AG08395 (cell line): ENCODE results near the gene CA11.
"Not testable (repeated sequence)": the region's sequence is repeated elsewhere in the genome, so short reads cannot be mapped to it uniquely, and the experiment has no call there.

ENCODE experiments used
- DNase-seq: peaks from one replicate; pipeline ENCODE4 v3.0.0; 2012; ENCODE audit warnings: mixed read lengths, low spot score

CA11 gene

GRCh38 chr19:48646001-48646721, at the start of gene CA11:
Gene CA11, minus strand, starts transcription at chr19:48646187. Its CDS starts 555 bp downstream, at chr19:48645632.
- DNase-seq: peak; percentile 88

- not testable (repeated sequence) for DNase-seq
Observed at GRCh38 chr19:48693629-48694028, 47.6 kb upstream of the CA11 start.

DNA sequence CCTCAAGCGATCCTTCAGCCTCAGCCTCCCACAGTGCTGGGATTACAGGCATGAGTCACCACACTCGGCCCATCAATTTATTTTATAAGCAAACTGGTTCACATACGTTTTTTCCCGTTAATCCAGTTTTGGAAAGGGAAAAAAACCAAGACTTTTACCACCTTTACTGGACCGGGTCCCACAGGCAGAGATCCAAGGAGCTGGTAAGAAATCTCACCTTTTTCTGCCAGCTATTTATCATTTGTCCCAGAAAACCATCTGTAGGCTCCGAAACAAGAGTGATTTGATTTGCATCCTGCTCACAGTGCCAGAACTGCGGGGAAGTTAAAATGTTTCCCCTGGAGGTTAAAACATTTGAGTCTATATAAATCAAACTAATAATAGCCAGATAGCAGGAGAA, 43.5 kb upstream of the CA11 start:
- DNase-seq: no peak

GRCh38 chr19:48687776-48688175, 41.8 kb upstream of the CA11 start:
- DNase-seq: no peak

DNA sequence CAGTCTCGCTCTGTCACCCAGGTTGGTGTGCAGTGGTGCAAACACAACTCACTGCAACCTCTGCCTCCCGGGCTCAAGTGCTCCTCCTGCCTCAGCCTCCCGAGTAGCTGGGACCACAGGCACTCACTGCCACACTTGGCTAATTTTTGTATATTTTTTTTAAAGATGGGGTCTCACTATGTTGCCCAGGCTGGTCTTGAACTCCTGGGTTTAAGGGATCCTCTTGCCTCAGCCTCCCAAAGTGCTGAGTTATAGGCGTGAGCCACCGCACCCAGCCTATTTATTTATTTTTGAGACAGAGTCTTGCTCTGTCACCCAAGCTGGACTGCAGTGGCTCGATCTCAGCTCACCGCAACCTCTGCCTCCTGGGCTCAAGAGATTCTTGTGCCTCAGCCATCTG, 40.6 kb upstream of the CA11 start:
- DNase-seq: not testable (repeated sequence)

DNA sequence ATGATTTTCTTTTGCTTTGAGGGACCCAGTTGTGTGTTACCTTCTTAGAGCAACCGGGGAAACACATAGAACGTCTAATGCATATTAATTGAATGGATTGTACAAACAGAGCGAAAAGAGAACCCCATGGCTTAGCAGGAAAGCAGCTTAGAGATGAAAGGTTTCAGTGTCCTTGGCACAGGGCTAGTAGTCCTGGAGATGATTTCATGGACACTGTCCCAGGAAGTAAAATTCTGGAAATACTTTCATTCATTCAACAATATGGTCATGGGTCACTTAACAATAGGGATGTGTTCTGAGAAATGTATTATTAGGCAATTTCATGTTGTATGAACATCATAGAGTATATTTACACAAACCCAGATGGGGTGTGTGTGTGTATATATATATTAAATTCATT, 40.1 kb upstream of the CA11 start:
- DNase-seq: no peak

DNA sequence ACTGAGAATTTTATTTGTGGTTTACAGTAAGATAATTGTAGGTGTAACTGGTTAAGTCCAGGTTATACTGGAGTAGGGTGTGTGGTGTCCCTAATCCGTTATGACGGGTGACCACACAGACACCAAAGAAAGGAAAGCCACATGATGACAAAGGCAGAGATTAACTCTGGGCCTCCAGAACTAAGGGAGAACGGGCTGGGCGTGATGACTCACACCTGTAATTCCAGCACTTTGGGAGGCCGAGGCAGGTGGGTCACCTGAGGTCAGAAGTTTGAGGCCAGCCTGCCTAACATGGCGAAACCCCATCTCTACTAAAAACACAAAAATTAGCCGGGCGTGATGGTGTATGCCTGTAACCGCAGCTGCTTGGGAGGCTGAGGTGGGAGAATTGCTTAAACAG, 39.6 kb upstream of the CA11 start:
- DNase-seq: no peak

DNA sequence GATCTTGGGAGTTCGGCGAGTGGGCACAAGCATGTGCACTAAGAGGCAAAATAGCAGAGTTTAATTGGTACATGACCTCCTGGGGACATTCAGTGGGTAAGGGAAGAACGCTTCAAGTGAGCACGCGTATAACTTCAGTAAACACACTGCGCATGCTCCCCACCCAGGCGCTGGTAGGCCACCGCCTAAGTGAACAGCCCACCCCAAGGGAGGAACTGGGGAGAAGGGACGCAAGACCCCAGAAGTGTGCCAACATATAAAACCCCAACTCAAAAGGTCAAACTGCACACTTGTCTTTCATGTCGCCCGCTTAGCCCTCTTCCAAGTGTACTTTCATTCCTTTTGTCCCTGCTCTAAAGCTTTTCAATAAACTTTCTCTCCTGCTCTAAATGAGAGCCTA, 37.4 kb upstream of the CA11 start:
- DNase-seq: no peak

DNA sequence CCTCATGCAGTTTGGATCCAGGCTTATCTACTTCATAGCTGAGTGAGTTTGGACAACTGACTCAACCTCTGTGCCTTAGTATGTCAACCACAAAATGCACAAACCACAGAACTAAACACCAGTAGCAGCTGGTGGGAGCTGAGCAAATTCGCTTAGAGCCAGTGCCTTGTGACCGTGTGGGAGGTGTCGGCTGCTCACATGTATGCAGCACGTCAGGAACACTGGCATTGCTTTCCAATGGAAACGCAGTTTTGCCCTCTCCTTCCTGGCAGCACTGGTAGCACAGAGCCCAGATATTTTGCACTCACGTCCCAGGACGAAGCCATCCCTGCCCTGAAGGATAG, 35.1 kb upstream of the CA11 start:
- DNase-seq: no peak

GRCh38 chr19:48680436-48681126, 34.6 kb upstream of the CA11 start:
- no peak for DNase-seq

GRCh38 chr19:48680006-48680405, 34.0 kb upstream of the CA11 start:
- not testable (repeated sequence) for DNase-seq

- no peak for DNase-seq
Observed at GRCh38 chr19:48678201-48678600, 32.2 kb upstream of the CA11 start.

DNA sequence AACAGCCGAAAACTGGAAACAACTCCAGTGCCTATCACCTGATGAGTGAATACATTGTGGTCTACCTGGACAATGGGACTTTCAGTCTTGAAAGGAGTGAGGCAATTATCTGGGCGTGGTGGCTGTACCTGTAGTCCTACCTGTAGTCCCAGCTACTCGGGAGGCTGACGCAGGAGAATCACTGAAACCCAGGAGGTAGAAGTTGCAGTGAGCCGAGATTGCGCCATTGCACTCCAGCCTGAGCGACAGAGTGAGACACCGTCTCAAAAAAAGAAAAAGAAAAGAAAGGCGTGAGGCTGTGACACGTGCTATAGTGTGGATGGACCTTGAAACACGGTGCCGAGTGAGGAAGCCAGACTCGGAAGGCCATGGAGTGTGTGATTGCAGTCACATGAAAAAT, 30.9 kb upstream of the CA11 start:
- no peak for DNase-seq

GRCh38 chr19:48676487-48676886, 30.5 kb upstream of the CA11 start:
- no peak for DNase-seq

DNA sequence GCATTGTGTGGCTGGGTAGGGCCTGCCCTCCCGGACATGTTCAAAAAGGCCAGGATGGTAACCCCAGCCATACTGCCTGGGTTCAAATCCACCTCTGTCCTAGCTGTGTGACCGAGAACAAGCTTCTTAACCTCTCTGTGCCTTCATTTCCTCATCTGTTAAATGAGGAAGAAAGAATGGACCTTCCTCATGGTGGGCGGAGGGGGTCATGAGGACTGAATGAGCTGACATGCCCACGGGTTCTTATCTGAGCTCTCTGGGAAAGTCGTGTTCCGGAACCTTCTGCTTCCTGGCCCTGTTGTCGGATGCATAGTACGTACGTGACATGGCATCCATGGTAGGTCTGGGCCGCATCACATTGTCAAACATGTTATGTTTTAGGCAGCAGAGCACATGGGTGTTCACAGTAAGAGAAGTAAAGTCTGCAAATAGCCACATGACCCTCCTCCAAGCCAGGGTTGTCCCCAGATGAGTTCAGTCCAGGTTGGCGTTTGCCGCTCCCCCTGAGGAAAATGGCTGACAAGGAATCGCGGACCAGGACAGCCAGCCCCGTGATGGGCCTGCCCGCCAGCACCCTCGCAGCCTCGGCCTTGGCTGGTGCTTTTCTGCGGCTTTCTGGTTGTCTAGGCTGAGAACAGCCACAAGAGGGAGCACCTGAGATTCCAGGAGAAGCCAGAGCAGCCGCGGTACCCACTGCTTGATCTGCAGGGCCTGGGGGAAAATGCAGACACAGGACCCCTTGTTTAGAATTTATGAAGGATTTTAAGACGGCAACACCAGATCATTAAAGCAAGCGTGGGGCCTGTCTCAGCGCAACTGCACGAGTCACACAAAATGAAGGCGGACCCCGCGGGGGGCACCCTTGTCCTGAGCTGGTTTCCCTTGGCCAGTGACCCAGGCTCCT, 29.2 kb upstream of the CA11 start:
- DNase-seq: peak; percentile 93

GRCh38 chr19:48674216-48674809, 28.3 kb upstream of the CA11 start:
- no peak for DNase-seq

GRCh38 chr19:48673436-48674100, 27.6 kb upstream of the CA11 start:
- no peak for DNase-seq

DNA sequence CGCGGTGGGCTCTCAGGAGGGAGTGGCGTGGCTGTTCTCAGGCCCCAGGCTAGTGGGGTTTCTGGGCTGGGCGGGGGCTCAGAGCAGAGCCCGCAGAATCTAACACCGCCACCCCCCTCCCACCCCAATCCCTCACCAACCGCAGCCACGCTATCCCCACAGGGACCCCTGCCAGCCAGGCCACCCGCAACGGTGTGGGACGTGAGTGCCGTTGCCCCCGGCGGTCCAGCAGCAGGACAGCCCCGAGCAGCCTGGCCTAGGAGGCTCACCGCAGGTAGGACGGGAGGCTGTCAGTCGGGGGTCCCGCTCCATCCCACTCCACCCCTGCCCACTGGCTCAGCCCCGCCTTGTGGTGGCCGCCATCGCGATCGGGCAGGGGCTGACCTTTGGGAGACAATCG, 27.0 kb upstream of the CA11 start, which contains the start of gene NTN5:
Gene NTN5 (minus strand): TSS at position 24 of the 400 bp plus-strand sequence. CDS start 2,031 bp downstream, outside the sequence.
- DNase-seq: no peak

DNA sequence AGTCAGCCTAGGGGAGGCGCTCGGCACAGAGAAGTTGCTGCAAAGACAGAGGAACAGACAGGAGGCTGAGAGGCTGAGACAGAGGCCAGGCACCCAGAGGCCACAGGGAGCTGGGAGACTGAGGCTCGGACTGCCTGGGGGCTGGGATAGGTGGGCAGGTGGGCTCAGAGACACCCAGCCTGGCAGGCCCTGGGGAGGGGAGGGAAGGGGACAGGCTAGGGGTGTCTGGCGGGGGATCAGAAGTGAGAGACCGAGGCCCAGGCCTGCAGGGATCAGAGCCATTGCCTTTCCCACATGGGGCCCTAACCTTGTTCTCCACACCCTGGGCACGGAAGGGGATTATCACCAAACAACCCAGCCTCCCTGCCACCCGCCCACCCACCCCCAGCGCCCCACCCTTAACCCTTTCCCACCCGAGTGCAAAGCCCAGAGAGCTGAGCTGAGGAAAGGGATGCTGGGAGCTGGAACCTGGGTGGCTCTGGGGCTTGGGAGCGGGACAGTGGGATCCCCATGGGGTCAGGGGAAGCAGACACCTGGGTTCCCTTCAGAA, 25.5 kb upstream of the CA11 start:
- no peak for DNase-seq

DNA sequence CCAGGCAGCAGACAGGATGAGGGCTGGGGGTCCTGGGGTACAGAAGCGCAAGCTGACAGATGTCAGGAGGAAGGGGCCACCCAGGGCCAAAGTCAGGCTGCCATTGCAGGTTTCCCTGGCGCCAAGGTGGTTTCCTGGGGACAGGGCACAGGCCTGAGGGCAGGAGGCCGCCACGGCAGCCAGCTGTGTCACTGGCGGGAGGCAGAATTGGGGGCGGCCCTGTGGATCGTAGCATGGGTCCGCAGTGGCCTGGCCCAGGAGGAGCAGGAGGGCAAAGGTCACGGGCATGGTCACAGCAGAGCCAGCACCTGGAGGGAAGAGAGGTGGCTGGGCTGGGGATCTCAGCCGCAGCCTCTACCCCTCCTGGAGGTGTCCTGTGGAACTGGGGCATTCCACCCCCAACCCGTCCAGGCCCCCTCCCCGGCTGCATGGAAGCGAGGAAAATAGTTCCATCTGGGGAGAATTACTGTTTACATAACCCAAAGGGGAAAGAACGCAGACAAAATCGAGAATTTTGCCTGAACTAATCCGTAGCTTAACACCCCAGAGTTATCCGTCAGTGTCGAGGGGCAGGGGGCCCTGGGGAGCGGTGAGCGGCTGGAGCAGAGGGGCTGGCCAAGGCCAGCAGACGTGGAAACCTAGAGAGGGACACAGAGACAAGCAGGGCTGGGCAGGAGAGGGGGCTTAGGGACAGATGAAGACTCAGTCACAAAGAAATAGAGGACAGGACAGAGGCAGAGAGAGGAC, 24.9 kb upstream of the CA11 start:
- DNase-seq: no peak
